A673 (cell line): ENCODE measurements around the gene IFNA13. TPM values are rescaled to one million over a fixed set of nuclear protein-coding genes. Genes with fewer than 3 reads are reported as not detected.

Experiments
- BruUV-seq: library from RNA; stranded (reverse); fragments of 400-500 nt; replicated peaks from 2 replicates; lab custom pipeline; 2021; lab: Mats Ljungman, UMichigan
- CTCF ChIA-PET: fragments of 300-600 bp; sonication (Branson Sonifier 250); formaldehyde crosslinking; loops from one replicate; lab custom pipeline; 2022; ENCODE audit warnings: antibody characterized with exemption; lab: Charles Lee
- POLR2A ChIA-PET: fragments of 300-600 bp; sonication (Branson Sonifier 250); formaldehyde crosslinking; loops from one replicate; lab custom pipeline; 2022; ENCODE audit warnings: antibody characterized with exemption; ENCODE audit not compliant: low non-redundant PET; lab: Charles Lee
- DNase-seq: peaks from one replicate; pipeline ENCODE4 v3.0.0-alpha.2; 2015; ENCODE audit warnings: low spot score
- H3K27ac ChIP-seq: fragments of 200-600 bp; sonication (generic); 2 replicates; pipeline ENCODE4 v1.5.1; 2016; ENCODE audit warnings: mixed run types, low read depth, mild to moderate bottlenecking, mixed read lengths, antibody characterized with exemption, low read length; ENCODE audit not compliant: poor library complexity, severe bottlenecking
- H3K27me3 ChIP-seq: fragments of 200-600 bp; sonication (generic); replicated peaks from 2 replicates; pipeline ENCODE4 v1.6.1; 2017; ENCODE audit warnings: mixed run types, low read depth, mild to moderate bottlenecking, mixed read lengths, antibody characterized with exemption, low read length; ENCODE audit not compliant: insufficient read depth, poor library complexity
- H3K36me3 ChIP-seq: fragments of 200-600 bp; sonication (generic); 2 replicates; pipeline ENCODE4 v1.6.1; 2016; ENCODE audit warnings: mixed run types, mild to moderate bottlenecking, mixed read lengths, antibody characterized with exemption, low read length; ENCODE audit not compliant: insufficient read depth, poor library complexity, severe bottlenecking
- H3K4me1 ChIP-seq: fragments of 200-600 bp; sonication (generic); 2 replicates; pipeline ENCODE4 v1.6.1; 2017; ENCODE audit warnings: mixed run types, mild to moderate bottlenecking, mixed read lengths, antibody characterized with exemption, low read length; ENCODE audit not compliant: insufficient read depth, poor library complexity, severe bottlenecking
- H3K4me3 ChIP-seq: fragments of 200-600 bp; sonication (generic); 2 replicates; pipeline ENCODE4 v1.5.1; 2016; ENCODE audit warnings: low read depth, mixed run types, mild to moderate bottlenecking, mixed read lengths, low read length; ENCODE audit not compliant: poor library complexity, severe bottlenecking
- H3K9me3 ChIP-seq: fragments of 200-600 bp; sonication (generic); 2 replicates; pipeline ENCODE4 v1.6.1; 2016; ENCODE audit warnings: mixed run types, low read depth, mild to moderate bottlenecking, mixed read lengths, antibody characterized with exemption, low read length; ENCODE audit not compliant: poor library complexity, severe bottlenecking
- CTCF ChIP-seq: fragments of 300-800, 200-600 bp; sonication (generic); conservative IDR thresholded peaks from 2 replicates; pipeline ENCODE4 v1.5.1; 2017; ENCODE audit warnings: low read depth, mild to moderate bottlenecking, antibody characterized with exemption, low read length, moderate library complexity, mixed read lengths
- EZH2 ChIP-seq: fragments of 200-600 bp; sonication (generic); IDR thresholded peaks from 2 replicates; pipeline ENCODE4 v1.6.1; 2017; ENCODE audit warnings: borderline replicate concordance, low read depth, mild to moderate bottlenecking, mixed read lengths, antibody characterized with exemption, low read length; ENCODE audit not compliant: poor library complexity, severe bottlenecking
- intact Hi-C: fragments of 100-400 bp; cut with micrococcal nuclease; formaldehyde crosslinking; loops from one replicate; pipeline ENCODE4 v1.10.0; 2022; ENCODE audit not compliant: unreplicated experiment
- total RNA-seq: library from RNA; stranded (reverse); gene quantifications from 2 replicates; pipeline ENCODE4 v1.2.3, GENCODE V29; 2021

IFNA13 gene
- total RNA-seq, 1 experiment from 2014 or later, result not detected

GRCh38 chr9:21324047-21324446 is 43.8 kb downstream of the IFNA13 start:
- H3K36me3 ChIP-seq, result no peaks in the 10 kb centered on the region
- ChIA-PET POLR2A (no interaction called here), CTCF (no interaction called here)
- BruUV-seq, result no TSS peak
- TF ChIP-seq CTCF, result no peak
- TF ChIP-seq EZH2, result no peak
- H3K9me3 ChIP-seq, result no peaks in the 10 kb centered on the region
- no peak overlapping the region for H3K4me3 ChIP-seq
- H3K4me1 ChIP-seq, result no peaks in the 10 kb centered on the region
- DNase-seq, result no peak
- intact Hi-C loops, result loop anchor here (5.0 kb wide), 1 partner anchor 78 kb away; no protein-coding TSS in a partner anchor
- no peaks in the 10 kb centered on the region for H3K27me3 ChIP-seq
- H3K27ac ChIP-seq, result no peak overlapping the region

DNA sequence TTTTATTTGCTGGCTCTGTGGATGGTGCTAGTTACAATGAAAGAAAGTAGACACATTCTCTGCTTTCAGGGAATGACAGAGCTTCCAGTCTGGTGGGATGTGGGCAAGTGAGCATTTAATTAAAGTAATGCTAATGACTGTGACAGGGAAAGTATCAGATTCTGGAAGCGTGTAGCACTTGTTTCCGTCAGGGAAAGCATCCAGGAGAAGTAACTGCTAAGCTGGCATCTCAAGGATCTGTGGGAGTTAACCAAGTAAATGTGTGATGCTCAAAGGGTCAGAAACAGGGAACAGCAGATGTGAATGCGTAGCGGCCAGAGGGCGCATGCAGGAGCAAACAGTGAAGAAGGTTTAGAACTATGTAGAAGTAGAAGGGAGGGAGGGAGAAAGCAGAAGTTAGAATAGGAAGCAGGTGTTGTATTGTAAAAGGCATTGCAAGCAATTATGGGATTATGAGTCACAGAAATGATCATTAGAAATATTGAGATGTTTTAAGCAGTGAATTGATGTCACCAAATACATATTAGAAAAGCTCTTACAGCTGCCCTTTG is 44.9 kb downstream of the IFNA13 start:
- Histone ChIP-seq H3K27me3 (no peaks in the 10 kb centered on the region), H3K4me3 (no peak overlapping the region), H3K4me1 (no peaks in the 10 kb centered on the region), H3K36me3 (no peaks in the 10 kb centered on the region), H3K9me3 (no peaks in the 10 kb centered on the region), H3K27ac (no peak overlapping the region)
- intact Hi-C loops, result loop anchor here (5.0 kb wide), 1 partner anchor 79 kb away; no protein-coding TSS in a partner anchor
- ChIA-PET CTCF (no interaction called here), POLR2A (no interaction called here)
- TF ChIP-seq CTCF (no peak), EZH2 (no peak)
- no peak for DNase-seq
- BruUV-seq, result no TSS peak

DNA sequence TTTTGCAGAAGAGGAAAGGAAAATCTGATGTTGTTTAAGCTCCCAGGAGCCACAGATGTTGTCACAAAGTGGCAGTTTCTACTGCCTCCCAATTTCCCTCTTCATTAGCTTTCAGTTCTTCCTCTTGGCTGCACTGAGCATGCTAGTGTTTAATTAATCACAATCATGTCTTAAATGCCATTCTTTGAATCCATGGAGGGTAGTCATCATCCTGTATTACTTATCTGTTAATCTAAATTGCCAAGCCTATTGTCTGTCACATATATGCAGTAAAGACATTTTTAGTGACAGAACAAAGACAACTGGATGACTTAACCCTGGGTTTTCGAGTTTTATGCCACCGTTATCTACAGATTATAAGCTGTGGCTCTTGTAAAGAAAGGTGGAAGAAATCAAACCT is 47.4 kb downstream of the IFNA13 start:
- ChIA-PET POLR2A (no interaction called here), CTCF (no interaction called here)
- Histone ChIP-seq H3K4me1 (no peaks in the 10 kb centered on the region), H3K9me3 (no peaks in the 10 kb centered on the region), H3K27me3 (peaks cover 5% of the 10 kb centered on the region), H3K27ac (no peak overlapping the region), H3K36me3 (no peaks in the 10 kb centered on the region), H3K4me3 (no peak overlapping the region)
- BruUV-seq, result no TSS peak
- TF ChIP-seq CTCF (no peak), EZH2 (no peak)
- intact Hi-C loops, result loop anchor here (5.0 kb wide), 1 partner anchor 82 kb away; no protein-coding TSS in a partner anchor
- no peak for DNase-seq
